GM10248 (cell line): ENCODE data around the gene SLC66A1.

Experiments
- CTCF ChIA-PET: fragments of 300-600 bp; sonication (Branson Sonifier 250); formaldehyde crosslinking; extraction: SDS; loops from one replicate; lab custom pipeline; 2021; ENCODE audit warnings: antibody characterized with exemption; lab: Yijun Ruan, JAX
- POLR2A ChIA-PET: fragments of 350-650 bp; sonication (Branson Sonifier 250); formaldehyde crosslinking; extraction: SDS; loops from one replicate; lab custom pipeline; 2020; ENCODE audit warnings: antibody characterized with exemption; lab: Yijun Ruan, JAX
- DNase-seq: peaks from one replicate; pipeline ENCODE4 v3.0.0; 2012; ENCODE audit errors: extremely low spot score
- CTCF ChIP-seq: IDR thresholded peaks from 2 replicates; pipeline ENCODE4 v1.5.1; 2012; ENCODE audit warnings: mild to moderate bottlenecking, low read depth; ENCODE audit errors: extremely low read depth, missing control alignments, control extremely low read depth

Gene SLC66A1

GRCh38 chr1:19329611-19330010 is 17.5 kb downstream of the SLC66A1 start:
- ChIA-PET POLR2A (interaction anchor here (1.1 kb wide), 1 partner anchor 17 kb away, joined by 3 read pairs; the partner anchor contains the start of gene SLC66A1), CTCF (interaction anchor here (1.2 to 3.0 kb wide), 3 partner anchors 12 to 15 kb away, joined by 3 to 17 read pairs (median 4); no protein-coding TSS in a partner anchor)
- no peak for TF ChIP-seq CTCF
- DNase-seq: no peak

- CTCF ChIA-PET: interaction anchor here (1.1 to 3.0 kb wide), 3 partner anchors 11 to 16 kb away, joined by 3 to 17 read pairs (median 7); no protein-coding TSS in a partner anchor
- POLR2A ChIA-PET: interaction anchor here (1.1 kb wide), 1 partner anchor 18 kb away, joined by 3 read pairs; the partner anchor contains the start of gene SLC66A1
Observed at GRCh38 chr1:19330449-19331135, 18.5 kb downstream of the SLC66A1 start.

GRCh38 chr1:19331262-19331878 is 19.2 kb downstream of the SLC66A1 start:
- ChIA-PET CTCF (interaction anchor here (1.1 to 3.0 kb wide), 2 partner anchors 10 to 15 kb away, joined by 7 to 17 read pairs; no protein-coding TSS in a partner anchor), POLR2A (no interaction called here)
- DNase-seq: no peak
- no peak for TF ChIP-seq CTCF

More at GRCh38 chr1:19330449-19331135, 18.5 kb downstream of the SLC66A1 start:
- DNase-seq: no peak
- TF ChIP-seq CTCF: no peak

- CTCF ChIA-PET: interaction anchor here (1.7 kb wide), 1 partner anchor 9 kb away, joined by 4 read pairs; no protein-coding TSS in a partner anchor
- DNase-seq: no peak
- POLR2A ChIA-PET: no interaction called here
- TF ChIP-seq CTCF: no peak
Observed at GRCh38 chr1:19332832-19333231, 20.7 kb downstream of the SLC66A1 start.

DNA sequence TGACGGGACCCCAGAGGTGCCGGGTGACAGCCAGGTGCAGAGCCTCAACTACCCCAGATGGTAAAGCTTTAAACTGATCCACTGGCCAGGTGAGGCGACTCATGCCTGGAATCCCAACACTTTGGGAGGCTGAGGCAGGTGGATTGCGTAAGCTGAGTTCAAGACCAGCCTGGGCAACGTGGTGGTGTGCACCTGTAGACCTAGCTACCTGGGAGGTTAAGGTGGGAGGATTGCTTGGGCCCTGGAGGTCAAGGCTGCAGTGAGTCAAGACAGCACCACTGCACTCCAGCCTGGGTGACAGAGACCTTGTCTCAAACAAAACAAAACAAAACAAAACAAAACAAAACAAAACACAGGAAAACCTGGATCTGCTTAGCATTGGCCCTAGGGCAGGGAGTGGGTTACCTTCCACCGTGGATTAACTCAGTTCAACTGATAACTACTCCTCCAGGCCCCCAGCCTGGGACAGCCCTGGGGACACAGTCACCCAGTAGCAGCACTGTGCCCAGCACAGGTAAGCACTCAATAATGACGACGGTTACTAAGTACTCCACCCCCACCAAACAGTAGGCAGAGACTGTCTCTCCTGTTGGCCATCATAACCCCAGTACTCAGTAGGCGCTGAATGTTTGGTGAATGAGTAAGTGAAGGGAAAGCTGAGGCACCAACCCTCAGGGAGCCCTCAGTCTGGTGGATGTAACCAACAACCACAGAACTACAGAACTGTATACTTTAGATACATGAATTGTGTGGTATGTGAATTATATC is 21.6 kb downstream of the SLC66A1 start:
- no peak for DNase-seq
- CTCF ChIA-PET: interaction anchor here (1.4 to 1.7 kb wide), 2 partner anchors 8 to 14 kb away, joined by 3 to 4 read pairs; no protein-coding TSS in a partner anchor
- POLR2A ChIA-PET: no interaction called here
- TF ChIP-seq CTCF: no peak

GRCh38 chr1:19336543-19336942 is 24.4 kb downstream of the SLC66A1 start:
- CTCF ChIA-PET: no interaction called here
- TF ChIP-seq CTCF: no peak
- DNase-seq: no peak
- POLR2A ChIA-PET: no interaction called here
